Vein endothelial cell (primary cell): ENCODE data around the gene KRTAP10-11. TPM values are rescaled to one million over a fixed set of nuclear protein-coding genes. Genes with fewer than 3 reads are reported as not detected.

Source experiments
- small RNA-seq: library from RNA; depleted of rRNA; stranded (forward); fragments of <200 nt; gene quantifications from one replicate; pipeline ENCODE3, GENCODE V24; 2012
- total RNA-seq: library from RNA; depleted of rRNA; stranded (reverse); fragments of >200 nt; gene quantifications from 2 replicates; pipeline ENCODE4 v1.2.3, GENCODE V29; 2012

KRTAP10-11 gene
- not detected in 2 replicates for total RNA-seq

GRCh38 chr21:44646366-44647221 lies at the start of gene KRTAP10-11:
Gene KRTAP10-11 (plus strand): TSS chr21:44646414. CDS start chr21:44646459, 45 bp downstream.

GRCh38 chr21:44600118-44600978 lies 45.9 kb upstream of the KRTAP10-11 start, which contains the start of gene KRTAP10-7:
Gene KRTAP10-7 (plus strand): TSS chr21:44600597. CDS start chr21:44600622, 25 bp downstream.

GRCh38 chr21:44612029-44612486 lies 34.2 kb upstream of the KRTAP10-11 start, which contains the start of gene KRTAP10-8:
Gene KRTAP10-8 (plus strand): TSS chr21:44612079. CDS start chr21:44612101, 22 bp downstream.

GRCh38 chr21:44626673-44627143 lies 19.5 kb upstream of the KRTAP10-11 start, which contains the start of gene KRTAP10-9:
Gene KRTAP10-9 (plus strand): TSS chr21:44627093. CDS start chr21:44627172, 79 bp downstream.

DNA sequence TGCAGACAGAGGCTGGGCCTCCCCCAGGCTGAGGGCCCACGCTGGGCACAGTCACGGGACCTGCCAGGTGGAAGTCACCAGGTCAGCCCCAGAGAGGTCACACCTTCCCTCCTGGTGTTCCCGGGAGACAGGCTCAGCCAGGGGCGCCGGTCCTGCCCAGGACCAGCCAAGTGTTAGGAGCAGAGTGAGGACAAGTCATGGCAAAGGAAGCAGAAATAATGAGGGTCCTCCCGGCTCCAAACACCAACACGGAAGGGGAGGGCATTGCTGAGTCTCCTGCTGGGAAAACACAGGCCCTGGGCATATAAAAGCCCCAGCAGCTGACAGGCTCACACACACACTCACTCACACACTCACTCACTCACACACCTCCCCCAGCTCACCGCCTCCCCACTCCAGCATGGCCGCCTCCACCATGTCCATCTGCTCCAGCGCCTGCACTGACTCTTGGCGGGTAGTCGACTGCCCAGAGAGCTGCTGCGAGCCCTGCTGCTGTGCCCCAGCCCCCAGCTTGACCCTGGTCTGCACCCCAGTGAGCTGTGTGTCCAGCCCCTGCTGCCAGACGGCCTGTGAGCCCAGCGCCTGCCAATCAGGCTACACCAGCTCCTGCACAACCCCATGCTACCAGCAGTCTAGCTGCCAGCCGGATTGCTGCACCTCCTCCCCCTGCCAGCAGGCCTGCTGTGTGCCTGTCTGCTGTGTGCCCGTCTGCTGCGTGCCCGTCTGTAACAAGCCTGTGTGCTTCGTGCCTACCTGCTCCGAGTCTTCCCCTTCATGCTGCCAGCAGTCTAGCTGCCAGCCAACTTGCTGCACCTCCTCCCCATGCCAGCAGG lies 9.0 kb upstream of the KRTAP10-11 start, which contains the start of gene KRTAP10-10:
TSS of gene KRTAP10-10 (plus strand) at position 339 of the 833 bp plus-strand sequence. CDS start at position 401, 62 bp downstream.

DNA sequence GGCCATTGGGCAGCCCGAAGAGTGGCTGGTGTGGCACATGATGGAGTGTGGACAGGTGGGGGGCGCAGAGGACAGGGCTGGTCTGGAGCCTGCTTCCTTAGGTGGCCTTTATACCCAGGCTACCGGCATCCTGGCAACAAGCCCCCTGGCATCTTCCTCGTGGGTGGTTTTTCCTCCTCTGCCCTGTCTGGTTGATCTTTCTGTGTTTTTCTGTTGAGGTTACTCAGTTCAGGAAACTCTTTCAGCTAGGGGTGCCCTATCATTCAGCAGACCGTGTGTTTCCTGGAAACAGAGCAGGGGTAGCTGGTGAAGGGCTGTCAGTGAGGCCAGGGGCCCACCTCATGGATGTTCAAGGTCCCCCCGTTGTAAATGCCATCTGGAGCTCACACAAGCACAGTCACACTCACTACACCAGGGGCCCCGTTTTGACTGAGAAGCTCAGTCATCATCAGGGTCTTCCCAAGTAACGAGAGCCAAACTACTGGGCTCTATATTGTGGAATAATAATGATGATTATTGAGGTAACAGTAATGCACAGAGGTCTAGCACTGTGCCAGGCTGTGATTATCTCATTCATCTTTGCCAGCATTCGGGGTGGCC lies 8.5 kb downstream of the KRTAP10-11 start, which contains the start of gene KRTAP12-4:
TSS of gene KRTAP12-4 (minus strand) at position 84 of the 600 bp plus-strand sequence. CDS start at position 39, 45 bp downstream.

DNA sequence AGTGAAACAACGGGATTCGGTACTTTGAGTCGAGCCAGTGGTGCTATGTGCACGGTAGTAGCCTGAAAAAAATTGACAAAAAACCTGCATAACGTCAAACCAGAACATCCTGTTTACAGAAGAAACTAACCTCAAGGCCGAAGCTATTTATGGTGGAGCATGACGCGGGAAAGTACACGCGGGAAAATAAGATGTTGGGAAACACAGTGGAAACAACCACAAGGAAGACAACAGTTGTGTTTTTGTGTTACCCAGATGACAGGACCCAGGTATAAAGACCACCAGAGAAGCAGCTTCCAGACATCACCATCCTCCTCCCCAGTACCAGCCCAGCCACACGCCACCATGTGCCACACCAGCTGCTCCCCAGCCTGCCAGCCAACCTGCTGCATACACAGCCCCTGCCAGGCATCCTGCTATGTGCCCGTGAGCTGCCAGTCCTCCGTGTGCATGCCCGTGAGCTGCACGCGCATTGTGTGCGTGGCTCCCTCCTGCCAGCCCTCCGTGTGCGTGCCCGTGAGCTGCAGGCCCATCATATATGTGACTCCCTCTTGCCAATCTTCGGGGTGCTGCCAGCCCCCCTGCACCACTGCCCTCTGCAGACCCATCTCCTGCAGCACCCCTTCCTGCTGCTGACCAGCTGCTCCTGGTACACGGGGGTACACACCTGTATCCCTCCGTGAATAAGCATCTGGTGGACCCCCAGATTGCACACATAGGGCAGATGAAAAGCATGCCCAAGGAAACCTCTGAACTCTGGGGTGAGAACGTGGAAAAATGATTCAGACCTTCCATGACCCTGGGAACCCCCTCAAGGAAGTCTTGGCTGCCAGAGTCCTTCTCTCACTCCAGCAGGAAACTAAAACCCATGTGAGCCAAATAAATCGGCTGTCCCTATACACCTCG lies 11.7 kb downstream of the KRTAP10-11 start, which contains the start of gene KRTAP12-3:
TSS of gene KRTAP12-3 (plus strand) at position 298 of the 906 bp plus-strand sequence. CDS start at position 346, 48 bp downstream.

DNA sequence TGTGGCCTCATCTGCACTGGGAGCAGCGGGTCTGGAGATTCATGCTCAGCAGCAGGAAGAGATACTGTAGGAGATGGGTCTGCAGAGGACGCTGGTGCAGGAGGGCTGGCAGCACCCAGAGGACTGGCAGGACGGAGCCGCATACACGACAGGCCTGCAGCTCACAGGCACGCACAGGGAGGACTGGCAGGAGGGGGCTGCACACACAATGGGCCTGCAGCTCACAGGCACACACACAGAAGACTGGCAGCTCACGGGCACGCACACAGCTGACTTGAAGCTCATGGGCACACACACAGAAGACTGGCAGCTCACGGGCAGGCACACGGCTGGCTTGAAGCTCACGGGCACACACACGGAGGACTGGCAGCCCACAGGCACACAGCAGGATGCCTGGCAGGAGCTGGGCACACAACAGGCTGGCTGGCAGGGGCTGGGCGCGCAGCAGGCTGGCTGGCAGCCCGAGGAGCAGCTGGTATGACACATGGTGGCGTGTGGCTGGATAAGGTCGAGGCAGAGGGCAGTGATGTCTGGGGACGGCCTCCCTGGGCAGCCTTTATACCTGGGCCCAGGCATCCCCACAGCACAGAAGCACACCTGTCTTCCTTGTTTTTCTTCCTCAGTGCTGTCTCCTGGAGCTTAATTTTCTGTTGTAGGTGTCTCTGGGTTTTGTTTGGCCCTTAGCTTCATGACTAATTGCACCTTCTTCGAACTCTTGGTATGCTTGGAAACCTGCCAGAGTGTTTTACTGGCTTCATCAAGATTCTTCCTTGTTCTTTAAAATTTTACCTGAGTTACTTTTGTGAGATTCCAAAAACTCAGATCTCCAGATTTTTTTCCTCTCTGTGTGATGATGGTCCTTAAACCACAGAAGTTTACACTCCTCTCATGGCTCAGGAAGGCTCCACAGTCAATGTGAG lies 20.4 kb downstream of the KRTAP10-11 start, which contains the start of gene KRTAP12-2:
TSS of gene KRTAP12-2 (minus strand) at position 527 of the 920 bp plus-strand sequence. CDS start at position 486, 41 bp downstream.

DNA sequence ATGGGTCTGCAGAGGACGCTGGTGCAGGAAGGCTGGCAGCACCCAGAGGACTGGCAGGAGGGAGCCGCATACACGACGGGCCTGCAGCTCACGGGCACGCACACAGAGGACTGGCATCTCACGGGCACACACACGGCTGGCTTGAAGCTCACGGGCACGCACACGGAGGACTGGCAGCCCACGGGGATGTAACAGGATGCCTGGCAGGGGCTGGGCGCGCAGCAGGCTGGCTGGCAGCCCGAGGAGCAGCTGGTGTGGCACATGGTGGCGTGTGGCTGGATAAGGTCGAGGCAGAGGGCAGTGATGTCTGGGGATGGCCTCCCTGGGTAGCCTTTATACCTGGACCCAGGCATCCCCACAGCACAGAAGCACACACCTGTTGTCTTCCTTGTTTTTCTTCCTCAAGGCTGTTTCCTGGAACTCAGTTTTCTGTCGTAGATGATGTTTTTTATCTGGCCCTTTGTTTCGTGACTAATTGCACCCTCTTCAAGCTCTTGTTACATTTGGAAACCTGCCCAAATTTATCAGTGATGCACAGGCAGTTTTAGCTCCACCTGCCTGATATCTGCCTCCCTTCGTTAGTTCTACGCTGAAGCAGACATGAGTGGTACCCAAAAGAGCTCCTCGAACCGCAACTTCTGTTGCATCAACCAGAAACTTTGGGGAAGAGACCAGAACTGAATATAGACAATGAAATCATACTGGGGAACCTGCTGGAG lies 35.8 kb downstream of the KRTAP10-11 start, which contains the start of gene KRTAP12-1:
TSS of gene KRTAP12-1 (minus strand) at position 303 of the 719 bp plus-strand sequence. CDS start at position 263, 40 bp downstream.

Small RNA genes within 50 kb of the gene (small RNA-seq; reads per million reads assigned to genes)
- gene KRTAP12-6P, result not detected

Other genes with a start within 250 kb of the KRTAP10-11 start
- gene LRRC3, start 190.9 kb upstream of the KRTAP10-11 start, total RNA-seq, result 2.3 and 3.2 TPM in 2 replicates
- gene KRTAP10-1, start 106.2 kb upstream of the KRTAP10-11 start, total RNA-seq, result not detected in 2 replicates
- gene KRTAP10-2, start 94.9 kb upstream of the KRTAP10-11 start, total RNA-seq, result not detected in 2 replicates
- gene KRTAP10-3, start 87.6 kb upstream of the KRTAP10-11 start, total RNA-seq, result not detected in 2 replicates
- gene KRTAP10-4, start 72.7 kb upstream of the KRTAP10-11 start, total RNA-seq, result not detected in 2 replicates
- gene KRTAP10-5, start 65.8 kb upstream of the KRTAP10-11 start, total RNA-seq, result not detected in 2 replicates
- gene KRTAP10-6, start 53.9 kb upstream of the KRTAP10-11 start, total RNA-seq, result not detected in 2 replicates
- gene KRTAP10-7, start 45.8 kb upstream of the KRTAP10-11 start, total RNA-seq, result not detected in 2 replicates
- not detected in 2 replicates for gene KRTAP10-8, start 34.3 kb upstream of the KRTAP10-11 start, total RNA-seq
- gene KRTAP10-9, start 19.3 kb upstream of the KRTAP10-11 start, total RNA-seq, result not detected in 2 replicates
- gene KRTAP10-10, start 9.1 kb upstream of the KRTAP10-11 start, total RNA-seq, result not detected in 2 replicates
- gene KRTAP12-4, start 8.2 kb downstream of the KRTAP10-11 start, total RNA-seq, result not detected in 2 replicates
- gene KRTAP12-3, start 11.5 kb downstream of the KRTAP10-11 start, total RNA-seq, result not detected in 2 replicates
- gene KRTAP12-2, start 20.5 kb downstream of the KRTAP10-11 start, total RNA-seq, result not detected in 2 replicates
- gene KRTAP12-1, start 35.7 kb downstream of the KRTAP10-11 start, total RNA-seq, result not detected in 2 replicates
- not detected in 2 replicates for gene KRTAP10-12, start 50.8 kb downstream of the KRTAP10-11 start, total RNA-seq
- gene TSPEAR, start 65.2 kb downstream of the KRTAP10-11 start, total RNA-seq, result not detected in 2 replicates
- gene UBE2G2, start 155.4 kb downstream of the KRTAP10-11 start, total RNA-seq, result 105 and 121 TPM in 2 replicates
- gene SUMO3, start 171.6 kb downstream of the KRTAP10-11 start, total RNA-seq, result 96.0 and 96.6 TPM in 2 replicates
- gene PTTG1IP, start 227.3 kb downstream of the KRTAP10-11 start, total RNA-seq, result 382 and 467 TPM in 2 replicates